Fibroblast of lung (primary cell): ENCODE data around the gene ADGRV1. TPM values are rescaled to one million over a fixed set of nuclear protein-coding genes. Genes with fewer than 3 reads are reported as not detected.

Experiments used
- DNase-seq, 2 donors: peaks; one replicate each; pipeline versions ENCODE4 v3.0.0 to v3.0.0-alpha.2; 2010; ENCODE audit warnings: low read depth in 2 of 2
- H2AFZ ChIP-seq: 2 replicates; pipeline ENCODE4 v1.5.1; 2012; ENCODE audit warnings: low read length, control low read depth, inconsistent platforms
- H3K27ac ChIP-seq: 2 replicates; pipeline ENCODE4 v1.5.1; 2011; ENCODE audit warnings: low read length, control low read depth; ENCODE audit not compliant: insufficient read depth
- H3K27me3 ChIP-seq: 2 replicates; pipeline ENCODE4 v1.5.1; 2011; ENCODE audit warnings: mild to moderate bottlenecking, low read length; ENCODE audit not compliant: control insufficient read depth, insufficient read depth
- H3K36me3 ChIP-seq: 2 replicates; pipeline ENCODE4 v1.5.1; 2011; ENCODE audit warnings: low read length; ENCODE audit not compliant: control insufficient read depth, insufficient read depth
- H3K4me1 ChIP-seq: 2 replicates; pipeline ENCODE4 v1.5.1; 2011; ENCODE audit warnings: low read length; ENCODE audit not compliant: control insufficient read depth, insufficient read depth; ENCODE audit errors: extremely low read depth
- H3K4me2 ChIP-seq: 2 replicates; pipeline ENCODE4 v1.5.1; 2011; ENCODE audit warnings: low read length, control low read depth; ENCODE audit not compliant: insufficient read depth; ENCODE audit errors: extremely low read depth
- H3K4me3 ChIP-seq, 4 experiments: fragments of 200-600 bp in 1 of 4; sonication (generic) in 1 of 4; replicated peaks in 1 of 4; 2 replicates each; pipeline ENCODE4 v1.5.1; 2011 to 2016; ENCODE audit warnings: low read length in 4 of 4, low read depth in 3 of 4, mild to moderate bottlenecking in 3 of 4, control low read depth in 2 of 4, inconsistent platforms in 1 of 4, mixed read lengths in 1 of 4; ENCODE audit not compliant: insufficient read depth in 1 of 4; ENCODE audit errors: control extremely low read depth in 1 of 4
- H3K79me2 ChIP-seq: 2 replicates; pipeline ENCODE4 v1.5.1; 2012; ENCODE audit warnings: mild to moderate bottlenecking, low read length, inconsistent platforms; ENCODE audit not compliant: control insufficient read depth, insufficient read depth
- H3K9ac ChIP-seq: 2 replicates; pipeline ENCODE4 v1.5.1; 2011; ENCODE audit warnings: mild to moderate bottlenecking, low read length, control low read depth; ENCODE audit not compliant: insufficient read depth
- H3K9me3 ChIP-seq: 2 replicates; pipeline ENCODE4 v1.5.1; 2012; ENCODE audit warnings: low read depth, low read length; ENCODE audit not compliant: control insufficient read depth, insufficient read depth
- H4K20me1 ChIP-seq: 2 replicates; pipeline ENCODE4 v1.5.1; 2011; ENCODE audit warnings: low read length; ENCODE audit not compliant: control insufficient read depth, insufficient read depth; ENCODE audit errors: extremely low read depth
- EZH2 ChIP-seq: IDR thresholded peaks from 2 replicates; pipeline ENCODE4 v1.5.1; 2012; ENCODE audit warnings: low read length, control low read depth, mild to moderate bottlenecking; ENCODE audit errors: missing control alignments
- polyA plus RNA-seq, 2 donors: library from polyadenylated mRNA; depleted of rRNA in 1 of 2; stranded (reverse) in 1 of 2; unstranded in 1 of 2; fragments of >200 nt; gene quantifications; 2 replicates each; pipeline ENCODE4 v1.2.1, GENCODE V29; 2011 to 2012; ENCODE audit warnings: missing spikeins in 1 of 2
- total RNA-seq: library from RNA; depleted of rRNA; stranded (reverse); fragments of >200 nt; gene quantifications from 2 replicates; pipeline ENCODE4 v1.2.1, GENCODE V29; 2014
- TF ChIP-seq, protein P1 (sequence below), 2 donors: IDR thresholded peaks in 1 of 2; conservative IDR thresholded peaks in 1 of 2; 1 replicate in 1 of 2; 2 replicates in 1 of 2; pipeline ENCODE4 v1.5.1; 2011 to 2012; ENCODE audit warnings: low read length in 2 of 2, control low read depth in 1 of 2, inconsistent platforms in 1 of 2, low read depth in 1 of 2, mild to moderate bottlenecking in 1 of 2

The ADGRV1 gene
- total and polyA plus RNA-seq, 2 donors (not counting 1 experiment from before 2014, with no cell fraction given), result 0.15 to 0.17 TPM

DNA sequence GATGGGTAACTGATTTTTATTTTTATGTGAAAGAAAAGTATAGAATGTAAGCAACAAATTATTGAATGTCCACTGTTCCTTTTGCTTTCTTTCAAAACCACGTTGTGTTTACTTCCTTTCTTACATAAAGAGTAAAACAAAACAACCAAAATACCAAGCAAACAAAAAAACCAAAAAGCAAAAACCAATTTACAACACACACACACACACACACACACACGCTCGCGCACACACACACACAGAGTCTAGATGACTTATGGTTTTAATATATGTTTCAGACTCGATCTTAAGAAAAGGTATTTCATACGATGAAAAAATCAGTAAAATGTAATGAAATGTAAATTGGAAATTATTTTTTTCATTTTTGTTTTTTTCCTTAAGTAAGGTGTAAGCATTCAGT is 80.3 kb downstream of the ADGRV1 start:
- no peak overlapping the region for H2AFZ ChIP-seq
- H3K4me2 ChIP-seq, result no peak overlapping the region
- H3K27me3 ChIP-seq, result no peaks in the 10 kb centered on the region

DNA sequence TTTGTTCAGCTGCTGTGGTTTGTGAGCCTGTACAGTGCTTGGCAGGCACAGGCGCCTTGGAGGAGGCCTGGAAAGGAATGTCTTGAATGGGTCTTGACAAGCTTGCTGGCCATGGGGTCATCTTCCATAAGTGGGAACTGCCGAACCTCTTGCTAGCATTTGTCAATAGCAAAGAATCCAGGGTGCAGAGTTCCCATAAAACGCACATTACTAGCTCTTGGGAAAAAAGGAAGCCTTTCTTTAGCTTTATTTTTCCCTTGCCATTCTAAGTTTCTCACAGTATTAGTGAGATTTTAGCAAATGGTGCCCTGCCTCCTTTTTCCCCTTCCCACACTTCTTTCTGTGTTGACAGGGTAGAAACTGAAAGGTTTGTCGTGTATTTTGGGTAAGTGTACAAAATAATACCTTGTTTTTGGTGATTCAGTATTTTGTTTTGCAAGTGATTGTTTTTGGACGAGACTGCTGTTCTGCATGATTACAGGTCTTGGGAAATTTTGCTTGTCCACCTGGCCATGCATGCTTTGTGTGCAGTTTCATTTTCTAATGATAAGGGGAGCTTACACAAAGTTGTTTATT is 82.0 kb downstream of the ADGRV1 start:
- TF ChIP-seq, protein P1, sequence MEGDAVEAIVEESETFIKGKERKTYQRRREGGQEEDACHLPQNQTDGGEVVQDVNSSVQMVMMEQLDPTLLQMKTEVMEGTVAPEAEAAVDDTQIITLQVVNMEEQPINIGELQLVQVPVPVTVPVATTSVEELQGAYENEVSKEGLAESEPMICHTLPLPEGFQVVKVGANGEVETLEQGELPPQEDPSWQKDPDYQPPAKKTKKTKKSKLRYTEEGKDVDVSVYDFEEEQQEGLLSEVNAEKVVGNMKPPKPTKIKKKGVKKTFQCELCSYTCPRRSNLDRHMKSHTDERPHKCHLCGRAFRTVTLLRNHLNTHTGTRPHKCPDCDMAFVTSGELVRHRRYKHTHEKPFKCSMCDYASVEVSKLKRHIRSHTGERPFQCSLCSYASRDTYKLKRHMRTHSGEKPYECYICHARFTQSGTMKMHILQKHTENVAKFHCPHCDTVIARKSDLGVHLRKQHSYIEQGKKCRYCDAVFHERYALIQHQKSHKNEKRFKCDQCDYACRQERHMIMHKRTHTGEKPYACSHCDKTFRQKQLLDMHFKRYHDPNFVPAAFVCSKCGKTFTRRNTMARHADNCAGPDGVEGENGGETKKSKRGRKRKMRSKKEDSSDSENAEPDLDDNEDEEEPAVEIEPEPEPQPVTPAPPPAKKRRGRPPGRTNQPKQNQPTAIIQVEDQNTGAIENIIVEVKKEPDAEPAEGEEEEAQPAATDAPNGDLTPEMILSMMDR (conservative IDR thresholded peaks at IDR 0.05 in 1 of 2, IDR thresholded peaks at IDR 0.05 in 1 of 2; ENCODE audit: low read depth in 1 of 2, low read length in 2 of 2), result no peak
- no peak for TF ChIP-seq EZH2
- Histone ChIP-seq H3K4me3 (no peak overlapping the region), H3K4me2 (no peak overlapping the region), H3K27ac (no peak overlapping the region), H3K9me3 (no peaks in the 10 kb centered on the region), H2AFZ (no peak overlapping the region), H3K9ac (no peak overlapping the region), H4K20me1 (no peaks in the 10 kb centered on the region), H3K36me3 (no peaks in the 10 kb centered on the region), H3K27me3 (no peaks in the 10 kb centered on the region), H3K4me1 (no peaks in the 10 kb centered on the region), H3K79me2 (no peaks in the 10 kb centered on the region)
- peak in 1 of 2 donors; percentile 59 for DNase-seq

More for the DNA sequence above, 80.3 kb downstream of the ADGRV1 start:
- DNase-seq, result no peak
- Histone ChIP-seq H3K27ac (no peak overlapping the region), H3K9me3 (no peaks in the 10 kb centered on the region), H3K4me3 (no peak overlapping the region), H3K79me2 (no peaks in the 10 kb centered on the region), H3K4me1 (no peaks in the 10 kb centered on the region), H3K9ac (no peak overlapping the region), H3K36me3 (no peaks in the 10 kb centered on the region), H4K20me1 (no peaks in the 10 kb centered on the region)
- TF ChIP-seq, protein P1 (conservative IDR thresholded peaks at IDR 0.05 in 1 of 2, IDR thresholded peaks at IDR 0.05 in 1 of 2; ENCODE audit: low read depth in 1 of 2, low read length in 2 of 2), result no peak
- TF ChIP-seq EZH2, result no peak

DNA sequence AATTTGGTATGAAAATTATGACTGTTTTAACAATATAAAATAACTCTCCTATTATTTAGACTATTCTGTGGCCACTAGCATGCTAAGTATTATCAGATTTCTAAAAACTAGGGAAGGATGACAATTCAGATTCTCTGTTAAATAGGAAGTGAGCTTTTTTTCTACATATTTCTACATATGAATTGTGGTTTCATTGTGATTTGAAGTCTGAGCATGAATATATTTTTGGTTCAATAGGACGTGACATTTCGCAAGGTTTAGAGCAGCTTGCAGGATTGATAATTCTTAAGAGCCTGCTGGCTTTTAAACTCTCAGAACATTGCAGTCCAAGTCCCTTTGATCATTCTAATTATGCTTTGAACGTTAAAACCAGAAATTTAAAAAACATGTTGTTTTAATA is 82.9 kb downstream of the ADGRV1 start:
- Histone ChIP-seq H3K9me3 (no peaks in the 10 kb centered on the region), H3K27ac (no peak overlapping the region), H3K9ac (no peak overlapping the region), H3K4me2 (no peak overlapping the region), H2AFZ (no peak overlapping the region), H4K20me1 (no peaks in the 10 kb centered on the region), H3K79me2 (no peaks in the 10 kb centered on the region), H3K4me1 (no peaks in the 10 kb centered on the region), H3K27me3 (no peaks in the 10 kb centered on the region), H3K4me3 (no peak overlapping the region), H3K36me3 (no peaks in the 10 kb centered on the region)
- TF ChIP-seq EZH2, result no peak
- TF ChIP-seq, protein P1 (conservative IDR thresholded peaks at IDR 0.05 in 1 of 2, IDR thresholded peaks at IDR 0.05 in 1 of 2; ENCODE audit: low read depth in 1 of 2, low read length in 2 of 2), result no peak
- no peak for DNase-seq
